BLaER1 (cell line): ENCODE data around the gene PGLYRP1.

Experiments
- H3K27ac ChIP-seq: shearing (Covaris generic); formaldehyde crosslinking; 2 replicates; pipeline ENCODE4 v1.8.1; 2022
- H3K27me3 ChIP-seq: shearing (Covaris generic); formaldehyde crosslinking; 2 replicates; pipeline ENCODE4 v1.8.1; 2022
- H3K36me3 ChIP-seq: shearing (Covaris generic); formaldehyde crosslinking; 2 replicates; pipeline ENCODE4 v1.8.1; 2022
- H3K4me1 ChIP-seq: shearing (Covaris generic); formaldehyde crosslinking; 2 replicates; pipeline ENCODE4 v1.8.1; 2022
- H3K4me2 ChIP-seq: shearing (Covaris generic); formaldehyde crosslinking; 2 replicates; pipeline ENCODE4 v1.8.1; 2022
- H3K4me3 ChIP-seq: shearing (Covaris generic); formaldehyde crosslinking; 2 replicates; pipeline ENCODE4 v1.8.1; 2022
- H3K9ac ChIP-seq: shearing (Covaris generic); formaldehyde crosslinking; 2 replicates; pipeline ENCODE4 v1.8.1; 2022
- H3K9me3 ChIP-seq: shearing (Covaris generic); formaldehyde crosslinking; 2 replicates; pipeline ENCODE4 v1.8.1; 2022
- H4K20me1 ChIP-seq: shearing (Covaris generic); formaldehyde crosslinking; 2 replicates; pipeline ENCODE4 v1.8.1; 2022
- Cebpa-rat ChIP-seq: shearing (Covaris generic); IDR thresholded peaks from 2 replicates; pipeline ENCODE4 v1.8.1; 2022

PGLYRP1 gene

GRCh38 chr19:46033401-46033800 is 10.5 kb upstream of the PGLYRP1 start:
- H3K27ac ChIP-seq, result no peak overlapping the region
- H3K4me3 ChIP-seq, result no peak overlapping the region
- TF ChIP-seq Cebpa-rat, result no peak
- H3K4me1 ChIP-seq, result no peaks in the 10 kb centered on the region
- no peak overlapping the region for H3K4me2 ChIP-seq
- peaks cover 21% of the 10 kb centered on the region for H3K36me3 ChIP-seq
- peaks cover 20% of the 10 kb centered on the region for H3K9me3 ChIP-seq
- H4K20me1 ChIP-seq, result no peaks in the 10 kb centered on the region
- no peaks in the 10 kb centered on the region for H3K27me3 ChIP-seq
- H3K9ac ChIP-seq, result no peak overlapping the region

- Histone ChIP-seq H3K4me1 (no peaks in the 10 kb centered on the region), H3K9ac (no peak overlapping the region), H3K4me3 (no peak overlapping the region), H4K20me1 (no peaks in the 10 kb centered on the region), H3K27me3 (no peaks in the 10 kb centered on the region), H3K36me3 (peaks cover 21% of the 10 kb centered on the region), H3K4me2 (no peak overlapping the region), H3K9me3 (peaks cover 20% of the 10 kb centered on the region), H3K27ac (no peak overlapping the region)
- TF ChIP-seq Cebpa-rat, result no peak
These were observed 9.8 kb upstream of the PGLYRP1 start for GRCh38 chr19:46032597-46033025.

- H3K4me1 ChIP-seq, result no peaks in the 10 kb centered on the region
- H3K4me3 ChIP-seq, result no peak overlapping the region
- TF ChIP-seq Cebpa-rat, result no peak
- H3K36me3 ChIP-seq, result peaks cover 21% of the 10 kb centered on the region
- H3K4me2 ChIP-seq, result no peak overlapping the region
- H3K9ac ChIP-seq, result no peak overlapping the region
- H3K9me3 ChIP-seq, result peaks cover 20% of the 10 kb centered on the region
- H4K20me1 ChIP-seq, result no peaks in the 10 kb centered on the region
- no peaks in the 10 kb centered on the region for H3K27me3 ChIP-seq
- no peak overlapping the region for H3K27ac ChIP-seq
These were observed 9.1 kb upstream of the PGLYRP1 start for GRCh38 chr19:46031781-46032596.

GRCh38 chr19:46030812-46031550 is 8.1 kb upstream of the PGLYRP1 start:
- H3K27ac ChIP-seq, result no peak overlapping the region
- peaks cover 20% of the 10 kb centered on the region for H3K9me3 ChIP-seq
- TF ChIP-seq Cebpa-rat, result no peak
- no peaks in the 10 kb centered on the region for H3K27me3 ChIP-seq
- H3K9ac ChIP-seq, result no peak overlapping the region
- H3K4me2 ChIP-seq, result no peak overlapping the region
- no peak overlapping the region for H3K4me3 ChIP-seq
- no peaks in the 10 kb centered on the region for H4K20me1 ChIP-seq
- peaks cover 21% of the 10 kb centered on the region for H3K36me3 ChIP-seq
- H3K4me1 ChIP-seq, result no peaks in the 10 kb centered on the region

- Histone ChIP-seq H4K20me1 (peaks cover 9% of the 10 kb centered on the region; the same call in 1 of the 2 replicates), H3K4me3 (no peak overlapping the region), H3K4me1 (peaks cover 10% of the 10 kb centered on the region), H3K27me3 (no peaks in the 10 kb centered on the region), H3K4me2 (no peak overlapping the region), H3K27ac (no peak overlapping the region), H3K9me3 (no peaks in the 10 kb centered on the region), H3K9ac (no peak overlapping the region), H3K36me3 (no peaks in the 10 kb centered on the region)
- TF ChIP-seq Cebpa-rat, result no peak
These were observed 3.0 kb upstream of the PGLYRP1 start for GRCh38 chr19:46025835-46026234.

- H3K4me3 ChIP-seq, result no peak overlapping the region
- no peak overlapping the region for H3K9ac ChIP-seq
- no peaks in the 10 kb centered on the region for H3K9me3 ChIP-seq
- peaks cover 19% of the 10 kb centered on the region for H3K4me1 ChIP-seq
- H3K36me3 ChIP-seq, result peaks cover 4% of the 10 kb centered on the region
- no peak overlapping the region for H3K4me2 ChIP-seq
- no peak for TF ChIP-seq Cebpa-rat
- no peaks in the 10 kb centered on the region for H3K27me3 ChIP-seq
- H4K20me1 ChIP-seq, result peaks cover 12% of the 10 kb centered on the region; the same call in 1 of the 2 replicates
- H3K27ac ChIP-seq, result no peak overlapping the region
These were observed 492 bp upstream of the PGLYRP1 start for GRCh38 chr19:46023311-46023779.

- H3K27me3 ChIP-seq, result no peaks in the 10 kb centered on the region
- H3K27ac ChIP-seq, result no peak overlapping the region
- no peak overlapping the region; the same call in 1 of the 2 replicates for H3K4me2 ChIP-seq
- H3K4me1 ChIP-seq, result peaks cover 21% of the 10 kb centered on the region
- H4K20me1 ChIP-seq, result peaks cover 15% of the 10 kb centered on the region
- no peak overlapping the region for H3K4me3 ChIP-seq
- H3K36me3 ChIP-seq, result peaks cover 14% of the 10 kb centered on the region
- no peak for TF ChIP-seq Cebpa-rat
- H3K9me3 ChIP-seq, result no peaks in the 10 kb centered on the region
- H3K9ac ChIP-seq, result no peak overlapping the region
These were observed 807 bp downstream of the PGLYRP1 start for GRCh38 chr19:46022061-46022430.

- H3K4me3 ChIP-seq, result no peak overlapping the region
- no peak for TF ChIP-seq Cebpa-rat
These were observed 1.3 kb downstream of the PGLYRP1 start for GRCh38 chr19:46021531-46022041.

GRCh38 chr19:46020819-46021125 is 2.1 kb downstream of the PGLYRP1 start:
- H3K27ac ChIP-seq, result no peak overlapping the region
- H3K4me3 ChIP-seq, result no peak overlapping the region
- H3K36me3 ChIP-seq, result peaks cover 14% of the 10 kb centered on the region
- peaks cover 31% of the 10 kb centered on the region for H3K4me1 ChIP-seq
- no peak for TF ChIP-seq Cebpa-rat
- H3K27me3 ChIP-seq, result peaks cover 9% of the 10 kb centered on the region
- no peak overlapping the region for H3K9ac ChIP-seq
- H3K9me3 ChIP-seq, result no peaks in the 10 kb centered on the region
- H4K20me1 ChIP-seq, result peaks cover 24% of the 10 kb centered on the region
- no peak overlapping the region for H3K4me2 ChIP-seq

More at GRCh38 chr19:46021531-46022041, 1.3 kb downstream of the PGLYRP1 start:
- Histone ChIP-seq H3K9ac (no peak overlapping the region), H3K4me1 (peaks cover 24% of the 10 kb centered on the region), H3K36me3 (peaks cover 14% of the 10 kb centered on the region), H4K20me1 (peaks cover 16% of the 10 kb centered on the region), H3K4me2 (peak overlapping the region; percentile 45), H3K9me3 (no peaks in the 10 kb centered on the region), H3K27me3 (peaks cover under 1% of the 10 kb centered on the region), H3K27ac (no peak overlapping the region)

GRCh38 chr19:46019270-46019669 is 3.6 kb downstream of the PGLYRP1 start:
- no peaks in the 10 kb centered on the region for H3K9me3 ChIP-seq
- H4K20me1 ChIP-seq, result peaks cover 39% of the 10 kb centered on the region
- no peak overlapping the region for H3K9ac ChIP-seq
- no peak for TF ChIP-seq Cebpa-rat
- peaks cover 21% of the 10 kb centered on the region for H3K36me3 ChIP-seq
- H3K27me3 ChIP-seq, result peaks cover 24% of the 10 kb centered on the region
- no peak overlapping the region for H3K4me3 ChIP-seq
- H3K27ac ChIP-seq, result no peak overlapping the region
- H3K4me2 ChIP-seq, result no peak overlapping the region; the same call in 1 of the 2 replicates
- peaks cover 41% of the 10 kb centered on the region for H3K4me1 ChIP-seq
